ENCODE results near the gene ERC2.

Gene ERC2

DNA sequence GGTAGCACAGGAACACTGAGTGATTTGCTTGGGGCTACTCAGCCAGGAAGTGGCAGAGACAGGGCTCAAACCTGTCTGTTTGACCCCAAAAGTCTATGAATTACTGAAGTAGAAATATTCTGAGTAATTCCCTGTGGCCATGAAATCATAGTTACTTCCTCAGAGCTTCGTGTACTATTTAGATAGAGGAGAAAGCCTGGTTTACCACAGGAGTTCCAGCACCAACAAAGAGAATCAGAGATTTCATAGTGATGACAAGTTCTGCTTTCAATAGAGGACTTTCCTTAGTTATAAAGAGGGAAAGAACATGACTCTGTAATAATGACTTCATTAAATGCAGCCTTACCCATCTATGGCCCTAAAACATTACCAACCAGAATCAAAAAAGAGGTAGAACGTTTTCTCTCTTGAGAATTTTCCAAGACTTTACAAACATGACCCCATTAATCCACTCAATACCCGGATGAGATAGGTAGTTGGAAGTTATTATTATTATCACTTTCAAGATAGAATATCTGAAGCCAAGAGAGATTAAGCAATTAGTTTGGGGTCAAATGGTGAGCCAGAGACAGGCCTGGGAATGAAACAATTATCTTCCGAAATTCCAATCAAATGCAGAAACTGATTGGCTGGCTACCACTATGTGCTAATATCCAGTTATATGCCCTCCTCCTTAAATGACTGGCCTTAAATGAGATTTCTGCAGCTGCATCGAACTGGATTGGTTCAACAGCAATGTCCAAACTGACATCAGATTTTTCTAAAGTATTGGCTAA is 967.5 kb downstream of the ERC2 start:
- Histone ChIP-seq H3K36me3 (ENCODE audit: control insufficient read depth in 2 of 2, insufficient read depth in 2 of 2, low read length in 2 of 2) (no peaks in the 10 kb centered on the region), H3K9ac (ENCODE audit: low read depth in 1 of 2, low read length in 2 of 2) (no peak overlapping the region), H3K9me3 (ENCODE audit: control insufficient read depth in 2 of 2, low read length in 2 of 2) (no peaks in the 10 kb centered on the region), H3K4me3 (ENCODE audit: low read length in 2 of 2) (no peak overlapping the region), H3K27me3 (ENCODE audit: control insufficient read depth in 2 of 2, insufficient read depth in 2 of 2, low read length in 2 of 2) (no peaks in the 10 kb centered on the region), H3K4me1 (ENCODE audit: control insufficient read depth in 2 of 2, insufficient read depth in 2 of 2, low read length in 2 of 2) (no peaks in the 10 kb centered on the region), H3K27ac (ENCODE audit: low read depth in 2 of 2, low read length in 2 of 2) (no peak overlapping the region)

DNA sequence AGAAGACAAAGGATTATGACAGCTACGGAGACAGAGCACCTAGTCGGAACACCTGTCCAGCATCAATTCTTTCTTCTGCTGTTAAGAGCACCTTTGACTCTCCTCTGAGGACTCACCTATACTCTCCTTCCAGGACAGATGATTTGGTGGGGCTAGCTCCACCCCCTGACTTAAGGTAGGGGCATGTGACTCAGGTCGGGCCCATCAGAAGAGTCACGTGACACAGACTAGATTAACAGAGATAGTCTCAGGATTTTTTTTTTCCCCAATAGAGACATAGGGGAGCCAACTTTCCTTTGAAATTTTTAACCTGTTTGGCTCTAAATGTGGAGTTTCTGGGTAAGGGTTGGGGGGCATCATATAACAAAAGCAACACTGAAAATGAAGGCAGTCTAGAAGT is 969.7 kb downstream of the ERC2 start:
- Histone ChIP-seq H3K4me3 (ENCODE audit: low read length in 2 of 2) (no peak overlapping the region), H3K9ac (ENCODE audit: low read depth in 1 of 2, low read length in 2 of 2) (no peak overlapping the region), H3K9me3 (ENCODE audit: control insufficient read depth in 2 of 2, low read length in 2 of 2) (no peaks in the 10 kb centered on the region), H3K36me3 (ENCODE audit: control insufficient read depth in 2 of 2, insufficient read depth in 2 of 2, low read length in 2 of 2) (no peaks in the 10 kb centered on the region), H3K27ac (ENCODE audit: low read depth in 2 of 2, low read length in 2 of 2) (no peak overlapping the region), H3K4me1 (ENCODE audit: control insufficient read depth in 2 of 2, insufficient read depth in 2 of 2, low read length in 2 of 2) (no peaks in the 10 kb centered on the region), H3K27me3 (ENCODE audit: control insufficient read depth in 2 of 2, insufficient read depth in 2 of 2, low read length in 2 of 2) (no peaks in the 10 kb centered on the region)

DNA sequence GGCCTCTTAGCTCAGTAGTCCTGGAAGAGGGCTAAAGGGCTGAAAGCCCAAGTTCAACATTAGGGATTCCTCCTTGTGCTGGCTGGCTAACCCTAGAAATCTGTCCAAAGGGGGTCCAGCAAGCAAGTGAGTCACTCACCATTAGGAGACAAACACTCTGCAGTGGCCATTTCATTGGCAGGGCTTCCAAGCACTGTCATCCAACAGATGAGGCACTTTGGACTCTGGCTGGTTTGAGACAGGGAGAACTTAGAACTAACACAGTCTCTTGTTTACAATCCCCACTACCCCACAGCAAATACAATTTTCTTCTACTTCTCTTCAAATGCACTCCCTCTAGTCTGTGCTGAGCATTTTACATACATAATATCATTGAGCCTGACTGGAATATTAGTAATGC is 971.0 kb downstream of the ERC2 start:
- H3K27me3 ChIP-seq (ENCODE audit: control insufficient read depth in 2 of 2, insufficient read depth in 2 of 2, low read length in 2 of 2), result peaks cover 0 to 5% of the 10 kb centered on the region in 2 donors
- H3K9me3 ChIP-seq (ENCODE audit: control insufficient read depth in 2 of 2, low read length in 2 of 2), result no peaks in the 10 kb centered on the region
- no peak overlapping the region for H3K27ac ChIP-seq (ENCODE audit: low read depth in 2 of 2, low read length in 2 of 2)
- no peaks in the 10 kb centered on the region for H3K4me1 ChIP-seq (ENCODE audit: control insufficient read depth in 2 of 2, insufficient read depth in 2 of 2, low read length in 2 of 2)
- H3K36me3 ChIP-seq (ENCODE audit: control insufficient read depth in 2 of 2, insufficient read depth in 2 of 2, low read length in 2 of 2), result no peaks in the 10 kb centered on the region
- no peak overlapping the region for H3K4me3 ChIP-seq (ENCODE audit: low read length in 2 of 2)
- no peak overlapping the region for H3K9ac ChIP-seq (ENCODE audit: low read depth in 1 of 2, low read length in 2 of 2)

DNA sequence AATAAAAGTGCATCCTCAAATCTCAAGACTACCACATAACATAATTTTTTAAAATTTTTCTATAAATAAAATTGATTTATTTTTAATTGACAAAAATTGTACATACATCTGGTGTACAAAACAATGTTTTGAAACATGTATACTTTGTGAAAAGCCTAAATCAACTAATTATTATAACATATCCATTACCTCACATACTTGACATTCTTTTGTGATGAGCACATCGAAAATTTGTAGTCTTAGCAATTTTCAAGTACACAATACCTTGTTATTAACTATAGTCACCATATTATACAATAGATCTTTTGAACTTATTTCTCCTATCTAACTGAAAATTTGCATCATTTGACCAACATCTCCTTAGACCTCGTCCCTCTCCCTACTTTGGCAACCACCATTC is 973.3 kb downstream of the ERC2 start:
- H3K27me3 ChIP-seq (ENCODE audit: control insufficient read depth in 2 of 2, insufficient read depth in 2 of 2, low read length in 2 of 2), result peaks cover 0 to 5% of the 10 kb centered on the region in 2 donors
- no peak overlapping the region for H3K27ac ChIP-seq (ENCODE audit: low read depth in 2 of 2, low read length in 2 of 2)
- no peaks in the 10 kb centered on the region for H3K36me3 ChIP-seq (ENCODE audit: control insufficient read depth in 2 of 2, insufficient read depth in 2 of 2, low read length in 2 of 2)
- no peak overlapping the region for H3K9ac ChIP-seq (ENCODE audit: low read depth in 1 of 2, low read length in 2 of 2)
- peaks cover 10 to 13% of the 10 kb centered on the region in 2 donors for H3K4me1 ChIP-seq (ENCODE audit: control insufficient read depth in 2 of 2, insufficient read depth in 2 of 2, low read length in 2 of 2)
- no peak overlapping the region for H3K4me3 ChIP-seq (ENCODE audit: low read length in 2 of 2)
- no peaks in the 10 kb centered on the region for H3K9me3 ChIP-seq (ENCODE audit: control insufficient read depth in 2 of 2, low read length in 2 of 2)

DNA sequence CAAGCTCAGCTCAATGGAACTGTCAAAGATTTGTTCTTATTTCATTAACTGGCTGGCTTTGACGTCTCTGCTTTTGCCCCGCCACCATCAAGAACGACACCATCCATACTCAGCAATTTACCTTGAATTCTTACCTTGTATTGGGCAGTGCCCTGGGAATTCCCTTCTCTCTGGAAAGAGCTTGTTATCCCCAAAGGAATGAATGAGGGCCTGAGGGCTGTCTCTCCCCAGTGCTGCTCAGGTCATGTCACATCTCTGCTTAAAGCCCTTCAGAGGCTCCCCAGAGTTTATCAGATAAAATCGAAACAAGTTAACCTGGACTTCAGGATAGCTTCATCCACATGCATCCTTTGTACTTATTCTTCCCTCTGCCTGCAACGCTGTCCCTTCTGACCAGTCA is 975.3 kb downstream of the ERC2 start:
- Histone ChIP-seq H3K27me3 (ENCODE audit: control insufficient read depth in 2 of 2, insufficient read depth in 2 of 2, low read length in 2 of 2) (peaks cover 9 to 20% of the 10 kb centered on the region in 2 donors), H3K36me3 (ENCODE audit: control insufficient read depth in 2 of 2, insufficient read depth in 2 of 2, low read length in 2 of 2) (no peaks in the 10 kb centered on the region), H3K9me3 (ENCODE audit: control insufficient read depth in 2 of 2, low read length in 2 of 2) (no peaks in the 10 kb centered on the region), H3K9ac (ENCODE audit: low read depth in 1 of 2, low read length in 2 of 2) (no peak overlapping the region), H3K27ac (ENCODE audit: low read depth in 2 of 2, low read length in 2 of 2) (no peak overlapping the region), H3K4me3 (ENCODE audit: low read length in 2 of 2) (no peak overlapping the region), H3K4me1 (ENCODE audit: control insufficient read depth in 2 of 2, insufficient read depth in 2 of 2, low read length in 2 of 2) (peaks cover 19 to 28% of the 10 kb centered on the region in 2 donors)

DNA sequence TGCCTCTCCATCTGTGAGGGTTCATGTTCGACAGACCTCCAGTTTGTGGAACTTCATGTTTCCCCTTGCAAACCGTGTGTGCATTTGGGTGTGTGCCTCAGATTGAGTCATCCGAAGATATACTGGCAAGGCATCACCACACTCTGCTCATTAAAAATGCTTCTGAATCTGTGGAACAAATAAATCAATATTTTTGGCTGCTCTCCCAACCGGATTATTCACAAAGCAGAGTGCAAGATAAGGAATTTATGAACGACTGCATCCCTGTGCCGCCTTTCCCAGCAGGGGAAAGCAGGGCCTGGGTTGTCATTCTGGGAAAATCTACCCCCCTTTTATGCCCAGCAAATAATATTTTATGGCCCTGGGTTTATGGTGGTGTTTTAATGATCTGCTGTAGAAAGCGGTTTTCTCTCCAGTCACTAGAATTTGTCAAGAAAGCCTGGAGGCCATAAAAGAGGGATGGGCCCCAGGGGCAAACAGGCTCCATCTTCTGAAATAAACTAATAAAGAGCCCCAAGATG is 976.9 kb downstream of the ERC2 start:
- Histone ChIP-seq H3K27me3 (ENCODE audit: control insufficient read depth in 2 of 2, insufficient read depth in 2 of 2, low read length in 2 of 2) (peaks cover 12 to 20% of the 10 kb centered on the region in 2 donors), H3K9me3 (ENCODE audit: control insufficient read depth in 2 of 2, low read length in 2 of 2) (no peaks in the 10 kb centered on the region), H3K27ac (ENCODE audit: low read depth in 2 of 2, low read length in 2 of 2) (no peak overlapping the region), H3K4me1 (ENCODE audit: control insufficient read depth in 2 of 2, insufficient read depth in 2 of 2, low read length in 2 of 2) (peaks cover 29 to 35% of the 10 kb centered on the region in 2 donors), H3K4me3 (ENCODE audit: low read length in 2 of 2) (no peak overlapping the region), H3K9ac (ENCODE audit: low read depth in 1 of 2, low read length in 2 of 2) (no peak overlapping the region), H3K36me3 (ENCODE audit: control insufficient read depth in 2 of 2, insufficient read depth in 2 of 2, low read length in 2 of 2) (no peaks in the 10 kb centered on the region)

DNA sequence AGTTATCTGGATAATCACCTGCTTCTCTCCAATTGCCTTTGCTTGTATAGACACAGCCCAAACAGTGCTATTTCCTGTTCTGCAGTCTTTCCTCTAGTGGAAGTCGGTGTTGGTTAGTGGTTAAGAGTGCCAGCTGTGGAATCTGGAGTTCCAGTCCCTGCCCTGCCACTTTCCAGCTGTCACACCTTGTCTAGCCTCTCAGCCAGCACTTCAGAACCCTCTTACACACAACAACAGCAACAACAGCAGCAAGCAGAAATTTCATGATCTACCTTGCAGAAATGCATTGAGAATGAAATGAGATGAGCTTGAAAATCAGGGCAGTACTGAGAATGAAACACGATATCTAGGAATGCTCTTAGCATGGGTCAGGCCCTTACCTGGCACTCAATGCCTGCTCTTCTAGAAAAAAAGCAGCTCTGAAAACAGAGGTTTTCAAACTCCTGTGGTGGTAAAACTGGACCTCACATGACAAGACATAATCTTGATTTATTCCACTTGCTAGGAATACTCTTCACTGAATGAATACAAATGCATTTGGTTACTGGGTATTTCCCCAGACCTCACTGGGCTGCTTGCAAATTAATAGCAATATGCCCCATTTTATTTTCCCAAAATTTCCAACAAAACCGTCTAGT is 977.9 kb downstream of the ERC2 start:
- Histone ChIP-seq H3K9me3 (ENCODE audit: control insufficient read depth in 2 of 2, low read length in 2 of 2) (no peaks in the 10 kb centered on the region), H3K27ac (ENCODE audit: low read depth in 2 of 2, low read length in 2 of 2) (no peak overlapping the region), H3K4me3 (ENCODE audit: low read length in 2 of 2) (no peak overlapping the region), H3K27me3 (ENCODE audit: control insufficient read depth in 2 of 2, insufficient read depth in 2 of 2, low read length in 2 of 2) (peaks cover 17 to 20% of the 10 kb centered on the region in 2 donors), H3K4me1 (ENCODE audit: control insufficient read depth in 2 of 2, insufficient read depth in 2 of 2, low read length in 2 of 2) (peaks cover 30 to 40% of the 10 kb centered on the region in 2 donors), H3K36me3 (ENCODE audit: control insufficient read depth in 2 of 2, insufficient read depth in 2 of 2, low read length in 2 of 2) (no peaks in the 10 kb centered on the region), H3K9ac (ENCODE audit: low read depth in 1 of 2, low read length in 2 of 2) (no peak overlapping the region)

DNA sequence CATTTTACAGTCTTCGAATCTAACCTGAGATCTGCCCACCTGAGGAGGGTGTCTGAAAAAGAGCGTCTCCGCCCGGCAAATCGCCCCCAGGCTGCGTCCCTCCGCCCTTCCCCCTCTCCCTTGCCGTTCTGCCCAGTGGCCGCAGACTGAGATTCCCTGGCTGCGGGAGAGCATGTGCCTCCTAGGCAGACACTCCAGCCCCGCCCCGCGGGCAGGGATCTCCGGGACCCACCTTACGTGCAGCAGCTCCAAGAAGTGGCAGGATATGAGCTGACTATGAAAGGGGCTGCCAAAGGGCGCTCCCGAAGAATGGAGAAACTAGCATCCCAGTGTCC is 978.5 kb downstream of the ERC2 start:
- H3K4me3 ChIP-seq (ENCODE audit: low read length in 2 of 2), result no peak overlapping the region
- H3K9ac ChIP-seq (ENCODE audit: low read depth in 1 of 2, low read length in 2 of 2), result no peak overlapping the region
- H3K27ac ChIP-seq (ENCODE audit: low read depth in 2 of 2, low read length in 2 of 2), result no peak overlapping the region
- H3K27me3 ChIP-seq (ENCODE audit: control insufficient read depth in 2 of 2, insufficient read depth in 2 of 2, low read length in 2 of 2), result peaks cover 20 to 21% of the 10 kb centered on the region in 2 donors
- no peaks in the 10 kb centered on the region for H3K36me3 ChIP-seq (ENCODE audit: control insufficient read depth in 2 of 2, insufficient read depth in 2 of 2, low read length in 2 of 2)
- peaks cover 33 to 42% of the 10 kb centered on the region in 2 donors for H3K4me1 ChIP-seq (ENCODE audit: control insufficient read depth in 2 of 2, insufficient read depth in 2 of 2, low read length in 2 of 2)
- no peaks in the 10 kb centered on the region for H3K9me3 ChIP-seq (ENCODE audit: control insufficient read depth in 2 of 2, low read length in 2 of 2)

DNA sequence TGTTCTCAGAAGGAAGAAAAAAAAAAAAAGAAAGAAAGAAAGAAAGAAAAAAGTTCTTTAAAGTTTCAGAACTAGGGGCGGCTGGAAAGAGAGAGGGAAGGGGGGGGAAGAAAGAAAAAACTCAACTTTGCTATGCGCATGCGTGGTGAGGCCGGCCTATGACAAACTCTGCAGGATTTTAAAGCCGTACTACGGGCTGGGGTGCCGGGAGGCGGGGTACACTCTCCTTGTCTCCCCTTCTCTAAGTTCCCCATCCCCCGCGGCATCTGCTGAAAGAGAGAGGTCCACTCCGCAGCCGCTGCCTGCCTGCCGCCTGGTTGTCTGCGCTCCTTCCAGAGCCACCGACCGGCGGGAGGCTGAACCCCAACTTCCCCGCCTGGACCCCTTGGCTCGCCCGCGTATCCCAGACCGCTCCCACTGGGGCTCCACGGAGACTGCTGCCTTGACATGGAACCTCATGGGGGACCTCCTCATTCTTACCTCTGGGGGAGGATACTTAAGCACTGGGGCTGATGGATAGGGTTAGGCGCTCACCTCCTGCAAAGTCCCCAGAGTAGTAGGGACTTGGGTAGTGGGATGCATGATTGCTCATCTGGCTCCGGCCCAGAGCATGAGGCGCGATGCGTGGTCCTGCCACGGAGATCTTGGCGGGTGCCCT is 979.7 kb downstream of the ERC2 start:
- peaks cover 33 to 42% of the 10 kb centered on the region in 2 donors for H3K4me1 ChIP-seq (ENCODE audit: control insufficient read depth in 2 of 2, insufficient read depth in 2 of 2, low read length in 2 of 2)
- H3K9ac ChIP-seq (ENCODE audit: low read depth in 1 of 2, low read length in 2 of 2), result peak overlapping the region in 1 of 2 donors; percentile 47
- H3K27ac ChIP-seq (ENCODE audit: low read depth in 2 of 2, low read length in 2 of 2), result peak overlapping the region in 1 of 2 donors; percentile 58
- no peaks in the 10 kb centered on the region for H3K36me3 ChIP-seq (ENCODE audit: control insufficient read depth in 2 of 2, insufficient read depth in 2 of 2, low read length in 2 of 2)
- H3K4me3 ChIP-seq (ENCODE audit: low read length in 2 of 2), result peak overlapping the region; percentile 72 to 78
- H3K27me3 ChIP-seq (ENCODE audit: control insufficient read depth in 2 of 2, insufficient read depth in 2 of 2, low read length in 2 of 2), result peaks cover 27 to 30% of the 10 kb centered on the region in 2 donors
- no peaks in the 10 kb centered on the region for H3K9me3 ChIP-seq (ENCODE audit: control insufficient read depth in 2 of 2, low read length in 2 of 2)
